Gastroesophageal sphincter (tissue), 4 donors: ENCODE results near the gene CUX1. TPM values are rescaled to one million over a fixed set of nuclear protein-coding genes. Genes with fewer than 3 reads are reported as not detected.
"Not testable (repeated sequence)": the region's sequence is repeated elsewhere in the genome, so short reads cannot be mapped to it uniquely, and the experiment has no call there.

Source experiments
- ATAC-seq: fragments of 150-250 bp; one replicate; pipeline ENCODE4 v1.9.1; 2016; ENCODE audit warnings: mild to moderate bottlenecking, moderate library complexity
- H3K27ac ChIP-seq, 4 donors: fragments of 200-600 bp; sonication (generic) in 3 of 4; 1 replicate in 3 of 4; 2 replicates in 1 of 4; pipeline ENCODE4 v1.5.1; 2016 to 2019
- H3K27me3 ChIP-seq: fragments of 200-600 bp; sonication (generic); one replicate; pipeline ENCODE4 v1.5.1; 2019
- H3K36me3 ChIP-seq, 2 donors: fragments of 200-600 bp; sonication (generic); one replicate each; pipeline ENCODE4 v1.5.1; 2019; ENCODE audit warnings: control low read depth in 1 of 2
- H3K4me1 ChIP-seq, 3 donors: fragments of 200-600 bp; sonication (generic); 1 replicate in 2 of 3; 2 replicates in 1 of 3; pipeline ENCODE4 v1.5.1; 2016 to 2019; ENCODE audit warnings: control low read depth in 2 of 3
- H3K4me3 ChIP-seq, 2 donors: fragments of 200-600 bp; sonication (generic); one replicate each; pipeline ENCODE4 v1.5.1; 2019; ENCODE audit warnings: mild to moderate bottlenecking in 1 of 2, moderate library complexity in 1 of 2
- H3K9me3 ChIP-seq, 3 donors: fragments of 200-600 bp; sonication (generic); one replicate each; pipeline ENCODE4 v1.5.1; 2017 to 2019; ENCODE audit warnings: control low read depth in 2 of 3
- EP300 ChIP-seq: sonication (generic); formaldehyde crosslinking; IDR thresholded peaks from one replicate; pipeline ENCODE4 v1.6.1; 2017; ENCODE audit warnings: antibody characterized with exemption, mild to moderate bottlenecking
- POLR2A ChIP-seq, 2 donors: fragments of 450-650 bp; IDR thresholded peaks; one replicate each; pipeline ENCODE4 v1.6.1; 2017; ENCODE audit warnings: antibody characterized with exemption in 2 of 2, mild to moderate bottlenecking in 2 of 2, moderate library complexity in 1 of 2
- POLR2AphosphoS5 ChIP-seq: sonication (generic); formaldehyde crosslinking; IDR thresholded peaks from one replicate; pipeline ENCODE4 v1.6.1; 2017; ENCODE audit warnings: antibody characterized with exemption
- WGBS, 2 donors: methylation state at CpG; one replicate each; pipeline ENCODE4 v1.1.5; 2018; ENCODE audit warnings: low coverage in 1 of 2; 5-methylcytosine and 5-hydroxymethylcytosine counted together
- total RNA-seq, 4 donors: library from RNA; depleted of rRNA; stranded (reverse); fragments of >200 nt; gene quantifications; one replicate each; pipeline ENCODE4 v1.1.0, GENCODE V29; 2016
- TF ChIP-seq, protein P1 (sequence below), 4 experiments: fragments of 200-600 bp in 2 of 4; fragments of 450-650 bp in 2 of 4; sonication (generic) in 1 of 4; IDR thresholded peaks; one replicate each; pipeline ENCODE4 v1.5.1; 2017 to 2019; ENCODE audit warnings: antibody characterized with exemption in 4 of 4, mild to moderate bottlenecking in 2 of 4, moderate library complexity in 2 of 4

CUX1 gene
- total RNA-seq, 4 donors from 2014 or later = 84.4 to 134 (median 110) TPM

DNA sequence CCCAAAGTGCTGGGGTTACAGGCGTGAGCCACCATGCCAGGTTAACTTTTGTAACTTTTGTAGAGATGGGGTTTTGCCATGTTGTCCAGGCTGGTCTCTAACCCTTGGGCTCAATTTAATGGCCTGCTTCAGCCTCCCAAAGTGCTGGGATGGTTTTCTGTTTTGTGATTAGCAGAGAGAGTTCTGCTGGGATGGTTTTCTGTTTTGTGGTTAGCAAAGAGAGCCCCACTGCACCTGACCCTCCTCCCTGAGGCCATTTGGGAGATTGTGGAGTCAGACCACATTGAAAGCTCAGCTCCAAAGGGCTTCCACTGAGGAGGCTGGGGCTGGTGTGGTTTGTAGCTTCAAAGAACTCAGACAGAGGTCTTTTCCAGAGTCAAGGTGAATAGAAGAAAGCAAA lies 29.6 kb upstream of the CUX1 start:
- H3K36me3 ChIP-seq = no peaks in the 10 kb centered on the region
- H3K27me3 ChIP-seq = no peaks in the 10 kb centered on the region
- no peak for TF ChIP-seq POLR2AphosphoS5
- no peak for TF ChIP-seq EP300
- no peak for TF ChIP-seq POLR2A (IDR thresholded peaks at IDR 0.05)
- TF ChIP-seq, protein P1, sequence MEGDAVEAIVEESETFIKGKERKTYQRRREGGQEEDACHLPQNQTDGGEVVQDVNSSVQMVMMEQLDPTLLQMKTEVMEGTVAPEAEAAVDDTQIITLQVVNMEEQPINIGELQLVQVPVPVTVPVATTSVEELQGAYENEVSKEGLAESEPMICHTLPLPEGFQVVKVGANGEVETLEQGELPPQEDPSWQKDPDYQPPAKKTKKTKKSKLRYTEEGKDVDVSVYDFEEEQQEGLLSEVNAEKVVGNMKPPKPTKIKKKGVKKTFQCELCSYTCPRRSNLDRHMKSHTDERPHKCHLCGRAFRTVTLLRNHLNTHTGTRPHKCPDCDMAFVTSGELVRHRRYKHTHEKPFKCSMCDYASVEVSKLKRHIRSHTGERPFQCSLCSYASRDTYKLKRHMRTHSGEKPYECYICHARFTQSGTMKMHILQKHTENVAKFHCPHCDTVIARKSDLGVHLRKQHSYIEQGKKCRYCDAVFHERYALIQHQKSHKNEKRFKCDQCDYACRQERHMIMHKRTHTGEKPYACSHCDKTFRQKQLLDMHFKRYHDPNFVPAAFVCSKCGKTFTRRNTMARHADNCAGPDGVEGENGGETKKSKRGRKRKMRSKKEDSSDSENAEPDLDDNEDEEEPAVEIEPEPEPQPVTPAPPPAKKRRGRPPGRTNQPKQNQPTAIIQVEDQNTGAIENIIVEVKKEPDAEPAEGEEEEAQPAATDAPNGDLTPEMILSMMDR (IDR thresholded peaks at IDR 0.05) = no peak
- no peak overlapping the region for H3K27ac ChIP-seq
- H3K4me1 ChIP-seq = no peaks in the 10 kb centered on the region
- ATAC-seq = no peak
- H3K9me3 ChIP-seq = peaks cover 0 to 7% (median 0%) of the 10 kb centered on the region in 3 donors
- WGBS, 2 donors = 100% methylated on average over 1 of the region's 1 CpG; no CpG with 5 or more reads in 1 of the 2 donors
- no peak overlapping the region for H3K4me3 ChIP-seq

DNA sequence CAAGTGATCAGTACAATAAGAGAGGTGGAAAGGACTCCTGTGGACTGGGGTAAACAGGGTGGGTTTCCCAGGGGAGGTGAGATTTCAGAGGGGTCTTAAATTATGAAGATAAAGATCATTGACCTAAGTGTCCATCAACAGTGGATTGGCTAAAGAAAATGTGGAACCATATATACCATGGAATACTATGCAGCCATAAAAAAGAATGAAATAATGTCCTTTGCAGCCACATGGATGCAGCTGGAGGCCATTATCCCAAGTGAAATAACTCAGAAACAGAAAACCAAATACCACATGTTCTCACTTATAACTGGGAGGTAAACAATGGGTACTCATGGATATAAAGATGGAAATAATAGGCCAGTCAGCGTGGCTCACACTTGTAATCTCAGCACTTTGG lies 28.9 kb upstream of the CUX1 start:
- WGBS, 2 donors = 93% methylated on average over 1 of the region's 1 CpG; no CpG with 5 or more reads in 1 of the 2 donors
- H3K9me3 ChIP-seq = peaks cover 0 to 7% (median 0%) of the 10 kb centered on the region in 3 donors
- TF ChIP-seq POLR2AphosphoS5 = no peak
- TF ChIP-seq, protein P1 (IDR thresholded peaks at IDR 0.05) = no peak
- no peak for TF ChIP-seq EP300
- TF ChIP-seq POLR2A (IDR thresholded peaks at IDR 0.05) = no peak
- no peak overlapping the region for H3K4me3 ChIP-seq
- H3K4me1 ChIP-seq = no peaks in the 10 kb centered on the region
- no peak overlapping the region for H3K27ac ChIP-seq
- ATAC-seq = no peak
- H3K36me3 ChIP-seq = no peaks in the 10 kb centered on the region
- no peaks in the 10 kb centered on the region for H3K27me3 ChIP-seq

DNA sequence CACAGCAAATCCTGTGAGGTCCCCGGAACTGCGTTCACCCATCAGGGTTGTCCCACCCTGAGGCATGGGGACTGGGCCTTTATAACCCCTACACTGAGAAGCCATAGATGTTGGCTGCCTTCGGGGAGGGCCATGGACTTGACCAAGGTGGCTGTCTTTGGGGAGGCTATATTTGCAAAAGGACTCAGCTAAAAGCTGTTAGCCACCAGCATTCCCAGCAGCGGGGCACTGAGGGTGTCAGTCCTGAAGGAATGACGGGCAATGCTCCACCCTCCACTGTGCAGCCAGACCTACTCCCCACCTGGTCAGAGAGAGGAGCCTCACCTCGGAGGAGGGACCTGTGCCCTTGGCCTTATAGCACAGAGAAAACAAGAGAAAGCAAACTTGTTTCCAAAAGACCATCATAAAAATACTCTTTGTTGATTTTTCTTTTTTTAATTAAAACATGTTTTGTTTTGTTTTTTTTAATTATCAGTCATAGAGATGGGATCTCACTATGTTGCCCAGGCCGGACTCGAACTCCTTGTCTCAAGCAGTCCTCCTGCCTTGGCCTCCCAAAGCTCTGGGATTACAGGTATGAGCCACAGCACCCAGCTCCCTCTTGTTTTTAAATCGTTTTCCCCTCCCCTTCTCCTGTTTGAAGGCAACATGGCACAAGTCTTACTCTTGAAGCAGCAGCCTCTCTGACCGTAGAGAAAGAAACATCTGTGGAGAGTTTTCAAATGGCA lies 26.7 kb upstream of the CUX1 start:
- ATAC-seq = no peak
- peaks cover 0 to 7% (median 0%) of the 10 kb centered on the region in 3 donors for H3K9me3 ChIP-seq
- no peak overlapping the region for H3K4me3 ChIP-seq
- no peaks in the 10 kb centered on the region for H3K36me3 ChIP-seq
- TF ChIP-seq POLR2AphosphoS5 = no peak
- no peak for TF ChIP-seq EP300
- TF ChIP-seq POLR2A (IDR thresholded peaks at IDR 0.05) = no peak
- TF ChIP-seq, protein P1 (IDR thresholded peaks at IDR 0.05) = no peak
- no peak overlapping the region for H3K27ac ChIP-seq
- WGBS, 2 donors = 87 to 94% methylated on average over 8 of the region's 10 CpGs
- H3K27me3 ChIP-seq = no peaks in the 10 kb centered on the region
- no peaks in the 10 kb centered on the region for H3K4me1 ChIP-seq

DNA sequence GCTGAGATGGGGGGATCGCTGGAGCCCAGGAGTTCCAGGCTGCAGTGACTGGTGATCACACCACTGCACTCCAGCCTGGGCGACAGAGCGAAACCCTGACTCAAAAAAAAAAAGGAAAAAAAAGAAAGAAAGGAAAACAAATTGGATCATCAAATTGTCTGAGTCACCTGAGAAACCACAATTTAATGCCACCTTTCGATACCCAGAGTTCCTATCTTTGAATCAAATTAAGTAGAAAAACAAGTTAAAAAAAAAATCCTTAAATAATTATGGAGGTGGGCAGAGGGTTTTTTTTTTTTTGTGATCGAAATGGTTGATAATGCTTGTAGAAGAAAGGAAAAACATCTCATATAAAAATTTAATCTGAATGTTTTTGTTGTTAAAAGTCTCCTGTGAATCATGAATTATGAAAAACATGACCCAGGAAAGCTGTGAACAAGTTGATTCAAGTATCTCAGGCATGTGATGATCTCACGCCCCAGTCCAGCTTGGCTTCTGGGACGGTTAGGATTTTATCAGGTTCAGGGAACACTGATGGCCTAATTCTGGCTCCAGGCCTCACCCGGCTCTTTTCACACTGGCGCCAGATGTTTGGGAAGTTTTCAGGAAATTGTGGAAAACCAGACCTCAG lies 25.3 kb upstream of the CUX1 start:
- TF ChIP-seq POLR2AphosphoS5 (peak; percentile 33), POLR2A (IDR thresholded peaks at IDR 0.05) (no peak)
- Histone ChIP-seq H3K9me3 (peaks cover 0 to 7% (median 0%) of the 10 kb centered on the region in 3 donors), H3K4me3 (no peak overlapping the region), H3K27ac (no peak overlapping the region), H3K4me1 (no peaks in the 10 kb centered on the region), H3K27me3 (no peaks in the 10 kb centered on the region), H3K36me3 (no peaks in the 10 kb centered on the region)
- WGBS, 2 donors = 53 to 77% methylated on average over 5 to 8 of the region's 9 CpGs
- peak; percentile 82 for ATAC-seq

DNA sequence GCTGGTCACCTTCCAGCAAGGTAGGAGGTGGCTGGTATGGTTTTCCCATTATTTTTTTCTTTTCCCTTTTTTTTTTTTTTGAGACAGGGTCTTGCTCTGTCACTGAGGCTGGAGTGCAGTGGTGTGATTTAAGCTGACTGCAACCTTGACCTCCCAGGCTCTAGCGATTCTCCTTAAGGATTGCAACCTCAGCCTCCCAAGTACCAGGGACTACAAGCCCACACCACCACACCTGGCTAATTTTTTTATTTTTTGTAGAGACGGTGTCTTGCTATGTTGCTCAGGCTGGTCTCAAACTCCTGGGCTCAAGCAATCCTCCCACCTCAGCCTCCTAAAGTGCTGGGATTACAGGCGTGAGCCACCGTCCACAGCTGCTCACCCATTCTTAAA lies 24.7 kb upstream of the CUX1 start:
- not testable (repeated sequence) for H3K4me3 ChIP-seq, H3K9me3 ChIP-seq, H3K27me3 ChIP-seq, H3K27ac ChIP-seq, H3K4me1 ChIP-seq, H3K36me3 ChIP-seq
- 86% methylated on average over 2 of the region's 4 CpGs for WGBS, 2 donors
- peak; percentile 8 for ATAC-seq

DNA sequence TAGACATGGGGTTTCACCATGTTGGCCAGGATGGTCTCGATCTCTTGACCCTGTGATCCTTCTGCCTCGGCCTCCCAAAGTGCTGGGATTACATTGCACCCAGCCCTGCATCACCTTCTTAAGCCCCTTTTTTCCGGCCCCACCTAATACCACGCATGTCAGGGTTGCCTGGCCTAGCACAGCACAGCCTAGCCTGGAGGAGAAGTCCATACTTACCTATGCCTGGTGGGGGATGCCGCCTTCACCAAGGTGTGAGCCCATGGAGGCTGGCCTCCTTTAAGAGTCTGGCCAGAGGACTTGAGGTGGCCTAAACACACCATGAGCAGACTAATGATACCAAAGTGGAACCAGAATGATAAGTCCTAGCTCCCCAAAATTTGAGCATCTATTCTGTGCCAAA lies 22.0 kb upstream of the CUX1 start:
- H3K4me1 ChIP-seq = no peaks in the 10 kb centered on the region
- H3K27me3 ChIP-seq = peaks cover 19% of the 10 kb centered on the region
- 96 to 100% methylated on average over 3 to 4 of the region's 5 CpGs for WGBS, 2 donors
- no peaks in the 10 kb centered on the region for H3K9me3 ChIP-seq
- H3K27ac ChIP-seq = no peak overlapping the region
- no peak for ATAC-seq
- TF ChIP-seq EP300 (no peak), POLR2AphosphoS5 (no peak), POLR2A (IDR thresholded peaks at IDR 0.05) (no peak)
- TF ChIP-seq, protein P1 (IDR thresholded peaks at IDR 0.05) = no peak
- no peak overlapping the region for H3K4me3 ChIP-seq
- no peaks in the 10 kb centered on the region for H3K36me3 ChIP-seq

DNA sequence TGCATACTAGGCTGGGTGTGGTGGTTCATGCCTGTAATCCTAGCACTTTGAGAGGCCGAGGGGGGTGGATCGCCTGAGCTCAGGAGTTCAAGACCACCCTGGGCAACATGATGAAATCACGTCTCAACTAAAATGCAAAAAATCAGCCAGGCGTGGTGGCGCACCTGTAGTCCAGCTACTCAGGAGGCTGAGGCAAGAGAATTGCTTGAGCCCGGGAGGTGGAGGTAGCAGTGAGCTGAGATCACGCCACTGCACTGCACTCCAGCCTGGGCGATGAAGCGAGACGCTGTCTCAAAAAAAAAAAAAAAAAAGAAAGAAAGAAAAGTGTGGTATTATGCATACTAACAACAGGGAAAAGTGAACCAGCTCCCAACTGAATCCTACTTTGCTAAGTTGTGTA lies 19.3 kb upstream of the CUX1 start:
- ATAC-seq, H3K27ac ChIP-seq, H3K9me3 ChIP-seq, H3K4me3 ChIP-seq, H3K36me3 ChIP-seq, H3K4me1 ChIP-seq: not testable (repeated sequence)
- H3K27me3 ChIP-seq = peaks cover 43% of the 10 kb centered on the region
- 86 to 93% methylated on average over 6 to 10 of the region's 10 CpGs for WGBS, 2 donors
